DMS53 (cell line): Measurements from ENCODE around the gene CDH2.

Experiments
- DNase-seq: peaks from one replicate; lab custom pipeline; 2025; lab: John Stamatoyannopoulos, UW

The CDH2 gene

DNA sequence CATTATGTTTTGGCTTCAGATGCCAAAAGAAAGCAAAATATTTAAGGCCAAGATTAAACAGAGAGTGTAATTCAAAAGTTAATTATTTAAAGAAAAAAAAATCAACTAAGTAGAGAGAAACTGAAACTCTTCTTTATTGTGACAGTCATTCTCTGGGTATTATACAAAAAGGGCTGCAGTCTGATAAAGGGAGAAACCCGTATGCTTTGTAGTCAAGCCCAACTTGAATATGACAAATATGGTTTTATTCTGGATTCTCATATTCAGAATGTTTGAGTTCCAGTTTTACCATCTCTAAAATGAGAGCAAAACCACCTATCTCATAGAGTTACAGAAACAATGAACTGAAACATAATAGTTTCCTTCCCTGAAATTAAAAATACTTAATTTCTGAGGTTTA, 8.2 kb downstream of the CDH2 start:
- DNase-seq: no peak

DNA sequence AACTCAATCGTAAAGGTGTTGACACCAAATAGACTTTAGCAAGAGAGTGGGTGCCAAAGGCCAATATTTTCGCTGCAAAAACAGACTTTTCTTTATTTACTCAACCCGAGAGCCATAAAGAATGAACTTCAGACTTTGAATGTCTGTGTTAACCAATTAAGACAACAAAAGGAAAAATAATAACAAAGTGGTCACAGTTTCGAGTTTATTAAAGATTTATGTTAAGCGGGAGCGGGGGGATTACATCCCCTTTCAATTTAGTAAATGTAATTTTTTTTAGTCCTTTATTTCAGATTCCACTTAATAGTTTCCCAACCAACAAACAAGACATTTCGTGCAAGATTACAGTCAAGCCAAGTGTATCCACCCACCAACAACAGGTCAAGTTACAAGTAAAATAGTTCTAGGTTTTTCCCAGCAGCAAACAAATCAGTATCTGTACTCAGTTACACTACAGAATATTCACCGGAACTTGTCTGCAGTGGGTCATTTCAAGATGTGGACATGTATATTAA, 9.0 kb downstream of the CDH2 start:
- DNase-seq: no peak

DNA sequence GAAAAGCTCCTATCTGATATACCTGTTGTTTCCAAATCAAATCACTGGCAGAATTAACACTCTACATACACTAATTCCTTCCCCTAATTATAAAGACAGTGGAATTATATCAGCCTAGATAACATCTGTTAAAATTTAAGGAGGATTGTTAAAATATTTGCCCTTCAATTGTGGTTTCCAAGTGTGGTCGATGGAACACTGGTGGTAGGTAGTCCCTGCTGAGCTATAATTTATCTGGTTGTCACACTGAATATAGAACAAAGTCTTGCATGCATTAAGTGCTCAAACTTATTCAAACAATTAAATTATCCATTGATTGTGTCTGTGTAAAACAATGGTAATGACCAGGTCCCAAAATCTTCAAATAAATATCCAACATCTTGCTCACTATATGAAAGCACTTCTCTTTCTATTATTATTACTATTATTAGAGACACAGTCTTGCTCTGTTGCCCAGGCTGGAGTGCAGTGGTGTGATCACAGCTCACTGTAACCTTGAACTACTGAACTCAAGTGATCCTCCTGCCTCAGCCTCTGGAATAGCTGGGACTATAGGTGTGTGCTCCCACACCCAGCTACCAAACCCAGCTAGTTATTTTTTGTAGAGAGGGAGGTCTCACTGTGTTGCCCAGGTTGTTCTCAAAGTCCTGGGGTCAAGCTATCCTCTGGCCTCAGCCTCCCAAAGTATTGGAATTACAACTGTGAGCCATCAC, 12.0 kb downstream of the CDH2 start:
- DNase-seq: no peak

DNA sequence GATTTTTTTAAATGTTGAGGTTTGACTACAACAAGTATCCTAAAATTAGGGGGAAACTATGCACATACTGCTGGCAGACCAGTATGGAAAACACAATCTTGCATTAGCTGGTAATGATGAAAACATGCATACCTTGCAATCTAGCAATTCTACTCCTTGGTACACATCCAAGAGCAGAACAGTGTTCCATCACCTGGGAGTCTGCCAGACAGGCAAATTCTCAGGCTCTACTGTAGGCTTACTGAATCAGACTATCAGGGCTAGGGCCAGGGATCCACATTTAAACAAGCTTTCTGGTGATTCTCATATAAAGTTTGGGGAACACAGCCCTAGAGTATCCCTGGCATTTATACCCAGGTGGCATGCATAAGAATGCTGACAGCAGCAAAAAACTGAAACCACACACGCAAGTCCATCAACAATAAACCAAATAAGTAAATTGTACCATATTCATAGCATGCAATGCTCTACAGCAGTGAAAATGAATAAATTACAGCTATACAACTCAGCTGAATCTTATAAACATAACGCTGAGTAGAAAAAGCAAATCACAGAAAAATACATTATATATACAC, 13.6 kb downstream of the CDH2 start:
- DNase-seq: no peak

DNA sequence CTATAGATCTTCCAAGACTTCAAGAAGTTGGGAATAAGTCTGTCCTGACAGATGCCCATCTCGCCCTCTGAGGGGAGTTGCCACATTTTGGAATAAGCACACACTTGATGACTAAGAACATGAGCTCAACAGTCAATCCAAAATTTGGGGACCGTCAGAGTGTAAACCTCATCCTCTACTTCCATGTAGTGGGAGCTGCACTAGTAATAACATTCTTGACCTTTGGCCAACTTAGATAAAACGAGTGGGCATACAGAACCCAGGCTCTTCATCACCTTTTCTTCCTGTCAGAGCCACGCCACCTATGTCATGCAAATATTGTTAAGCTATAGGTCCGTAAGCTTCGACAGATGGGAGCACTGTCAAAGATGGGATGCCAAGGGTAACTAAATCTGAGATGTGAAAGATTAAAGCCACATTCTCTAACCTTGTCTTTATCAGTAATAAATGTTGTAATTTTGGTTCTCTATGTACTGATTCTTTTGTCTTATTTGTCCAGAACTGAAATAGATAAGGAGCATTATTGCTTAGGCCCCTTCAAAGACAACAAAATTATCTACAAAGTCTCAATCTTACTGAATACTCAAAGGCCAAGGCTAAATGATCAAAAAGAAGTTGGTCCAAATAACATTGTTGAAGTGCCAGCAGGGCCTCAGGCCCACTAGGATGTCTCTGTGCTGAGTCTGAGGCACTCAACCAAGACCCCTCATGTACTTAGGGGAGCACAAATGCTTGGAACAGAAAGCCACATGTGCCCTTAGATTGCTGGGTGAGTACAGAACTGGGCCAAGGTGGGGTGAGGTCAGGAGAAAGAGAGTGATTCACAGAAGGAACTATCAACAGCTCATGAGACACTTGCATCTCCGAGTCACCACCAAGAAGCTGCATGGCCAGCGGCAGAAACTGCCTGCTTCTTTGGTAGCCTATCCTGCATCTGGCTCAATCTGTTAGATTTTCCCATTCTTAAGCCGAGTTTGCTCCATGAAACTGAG, 15.0 kb downstream of the CDH2 start:
- DNase-seq: no peak

DNA sequence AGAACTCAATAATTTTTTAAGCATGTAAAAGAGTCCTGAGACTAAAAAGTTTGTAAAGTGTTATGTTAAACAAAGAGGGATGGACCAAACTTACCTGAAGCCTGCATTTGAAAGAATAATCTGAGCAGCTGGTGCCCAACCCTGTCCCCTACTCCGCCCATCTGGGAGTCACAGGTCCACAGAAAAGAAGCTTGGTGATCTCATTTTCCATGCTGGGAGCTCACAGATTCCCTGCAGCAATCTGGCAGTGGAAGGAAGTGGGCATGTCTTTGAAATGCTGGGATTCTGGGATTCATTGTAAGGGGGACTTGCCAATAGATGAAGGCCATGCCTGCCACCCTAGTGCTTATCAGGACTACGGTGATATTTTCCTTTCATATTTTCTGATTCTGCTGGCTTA, 17.9 kb downstream of the CDH2 start:
- DNase-seq: no peak

DNA sequence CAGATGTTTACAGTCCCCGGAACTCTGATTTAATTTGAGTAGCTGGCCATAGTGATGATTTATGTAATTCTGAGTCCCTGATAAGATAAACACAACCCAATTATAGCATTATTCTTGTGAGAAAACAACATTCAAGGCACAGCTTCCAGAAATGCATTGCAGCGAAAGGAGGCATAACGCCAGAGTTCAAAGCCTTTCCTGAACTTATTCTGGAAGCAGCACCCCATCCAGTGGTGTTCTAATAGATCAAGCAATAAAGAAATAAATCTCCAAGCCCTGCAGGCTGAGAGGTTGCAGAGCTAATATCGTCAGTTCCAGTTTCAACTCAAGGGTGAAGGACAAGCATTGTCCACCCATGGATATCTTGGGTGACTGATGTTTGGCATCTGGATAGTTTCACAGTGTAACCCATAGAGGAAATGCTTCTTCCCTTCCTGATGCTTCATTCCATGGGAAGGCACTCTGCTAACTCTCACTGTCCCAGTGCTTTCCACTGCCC, 18.8 kb downstream of the CDH2 start:
- no peak for DNase-seq

DNA sequence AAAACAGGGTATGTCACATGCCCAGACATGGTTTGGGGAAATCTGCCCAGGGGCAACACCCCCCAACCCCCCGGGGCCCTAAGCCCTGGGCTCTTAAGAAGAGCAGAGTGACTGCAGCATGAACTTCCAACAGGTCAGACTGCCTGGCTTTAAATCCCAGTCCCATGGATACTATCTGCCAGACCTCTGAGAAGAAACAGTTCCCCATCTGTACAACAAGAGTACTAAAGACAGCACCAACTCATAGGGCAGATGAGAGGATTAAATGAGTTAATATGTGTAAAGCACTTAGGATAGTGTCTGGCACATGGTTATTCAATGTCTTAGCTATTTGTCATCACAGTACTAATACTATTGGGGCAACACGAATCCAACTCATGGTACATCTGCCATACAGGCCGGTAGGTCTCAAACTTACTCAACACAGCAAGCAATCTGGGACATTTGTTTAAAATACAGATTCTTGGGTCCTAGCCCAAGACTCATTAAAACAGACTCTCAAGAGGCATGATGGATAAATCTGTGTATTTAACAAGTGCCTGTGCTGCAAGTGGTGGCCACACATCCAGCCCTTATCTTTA, 23.4 kb downstream of the CDH2 start:
- DNase-seq: no peak

DNA sequence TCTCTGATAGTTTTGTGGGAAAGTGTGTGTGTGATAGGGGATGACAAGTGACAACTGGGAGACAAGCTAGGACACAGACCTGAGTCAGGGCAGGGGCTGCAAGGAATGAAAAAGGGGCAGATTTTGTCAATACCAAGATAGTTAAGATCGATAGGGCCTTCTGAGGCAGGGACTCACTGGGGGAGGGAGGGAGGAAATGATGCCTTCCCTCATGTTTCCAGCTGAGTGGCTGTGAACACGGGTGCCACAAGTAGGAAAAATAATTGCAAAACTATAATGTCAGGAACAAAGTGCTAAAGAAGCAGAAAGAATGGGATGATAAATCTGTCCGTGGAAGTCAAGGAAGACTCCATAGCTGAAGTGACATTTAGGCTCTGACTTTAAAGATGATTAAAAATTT, 24.2 kb downstream of the CDH2 start:
- no peak for DNase-seq

DNA sequence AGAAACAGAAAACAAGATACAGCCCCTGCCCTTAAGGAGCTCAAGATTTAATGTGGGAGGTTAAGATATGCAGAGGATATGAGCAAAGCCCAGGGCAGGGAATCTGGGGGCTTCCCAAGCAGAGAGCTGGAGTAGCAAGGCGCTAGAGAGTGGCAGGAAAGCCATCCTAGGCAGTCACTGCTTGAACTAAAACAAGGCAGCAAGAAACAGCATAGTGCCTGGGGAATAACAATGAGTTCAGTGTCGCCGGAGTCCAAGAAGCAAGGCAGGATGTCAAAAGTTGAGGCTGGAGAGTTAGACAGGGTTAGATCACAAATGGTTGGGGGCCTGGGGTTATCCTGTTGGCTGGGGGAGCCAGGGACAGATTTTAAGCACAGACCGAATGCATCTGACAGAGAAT, 24.6 kb downstream of the CDH2 start:
- no peak for DNase-seq

DNA sequence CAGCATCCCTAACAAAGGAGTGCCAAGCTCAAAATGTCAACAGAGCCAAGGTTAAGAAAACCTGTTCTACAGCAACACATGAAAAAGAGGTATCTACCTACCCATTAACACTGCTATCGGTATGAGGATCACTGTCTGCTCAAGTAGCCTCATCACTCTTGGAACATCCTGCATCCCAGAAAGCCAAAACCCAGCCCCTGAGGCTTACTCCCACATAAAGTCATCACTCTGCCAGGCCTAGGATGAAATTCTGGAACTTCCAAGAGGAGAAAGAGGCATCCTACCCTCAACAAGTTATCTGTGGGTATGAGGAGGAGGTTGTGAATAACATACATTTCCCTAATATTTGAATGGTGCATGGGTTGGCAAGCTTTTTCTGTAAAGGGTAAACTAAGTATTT, 25.5 kb downstream of the CDH2 start:
- no peak for DNase-seq

DNA sequence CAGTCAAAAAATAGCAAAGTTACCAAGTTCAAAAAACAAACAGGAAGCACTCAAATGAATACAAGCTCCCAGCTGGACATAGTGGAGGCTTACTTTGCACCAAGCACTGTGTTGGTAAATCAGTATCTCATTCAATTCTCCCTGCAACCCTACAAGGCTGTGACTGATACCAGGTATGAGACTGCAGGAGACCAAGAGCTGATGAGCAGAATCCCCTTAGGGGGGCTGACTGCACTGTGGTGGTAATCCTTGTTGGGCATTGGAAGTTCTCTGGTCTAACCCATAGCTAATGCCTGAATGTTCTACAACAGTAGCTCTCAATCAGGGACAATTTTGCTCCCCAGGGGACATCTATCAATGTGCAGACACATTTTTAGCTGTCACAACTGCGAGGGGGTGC, 26.0 kb downstream of the CDH2 start:
- DNase-seq: no peak

DNA sequence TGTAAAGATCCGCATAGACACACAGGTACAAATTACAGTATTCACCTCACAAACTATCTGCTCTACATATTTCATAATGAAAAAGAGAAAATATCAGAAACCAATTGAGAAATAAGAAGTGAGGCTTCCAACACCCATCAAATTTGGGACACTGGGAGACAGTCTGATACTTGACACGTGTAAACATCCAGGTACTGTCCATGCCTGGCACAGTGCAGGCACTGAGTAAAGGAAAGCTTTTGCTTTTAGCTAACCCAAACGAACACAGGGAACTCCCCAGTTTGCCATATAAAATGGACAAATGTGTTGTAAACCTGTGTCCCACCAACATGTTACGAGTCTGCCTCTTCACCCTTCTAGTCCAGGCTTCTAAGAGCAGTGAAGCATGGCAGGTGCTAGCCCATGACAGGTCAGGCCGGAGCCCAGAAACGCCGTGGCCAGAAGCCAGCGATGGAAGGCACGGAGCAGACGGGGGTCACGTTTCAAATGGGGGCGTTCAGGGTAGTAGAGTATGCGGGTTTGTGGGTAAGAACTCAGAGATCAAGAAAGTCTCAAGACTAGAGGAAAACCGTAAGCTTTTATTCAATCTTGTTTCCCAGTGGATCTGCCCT, 27.0 kb downstream of the CDH2 start:
- no peak for DNase-seq

DNA sequence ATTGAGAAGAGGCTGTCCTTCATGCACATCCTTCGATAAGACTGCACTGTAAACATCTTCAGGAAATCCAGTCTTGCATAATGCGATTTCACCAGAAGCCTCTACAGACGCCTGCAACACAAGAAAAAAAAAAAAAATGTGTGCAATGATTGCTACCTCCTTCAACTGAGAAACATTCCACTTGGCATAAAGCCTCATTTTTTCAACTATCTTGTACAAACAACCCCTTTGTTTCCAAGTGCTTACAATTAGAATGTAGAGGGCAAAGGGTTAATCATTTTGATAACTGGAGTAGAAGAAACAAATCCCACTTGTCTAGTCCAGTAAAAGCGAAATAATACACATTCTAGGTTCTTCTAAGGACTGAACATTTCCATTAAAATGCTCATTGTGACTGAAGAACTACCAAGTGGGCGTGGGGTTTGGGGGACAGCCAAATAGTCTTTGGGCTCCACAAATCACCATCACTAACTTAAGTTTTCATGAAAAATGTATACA, 29.2 kb downstream of the CDH2 start:
- DNase-seq: no peak

DNA sequence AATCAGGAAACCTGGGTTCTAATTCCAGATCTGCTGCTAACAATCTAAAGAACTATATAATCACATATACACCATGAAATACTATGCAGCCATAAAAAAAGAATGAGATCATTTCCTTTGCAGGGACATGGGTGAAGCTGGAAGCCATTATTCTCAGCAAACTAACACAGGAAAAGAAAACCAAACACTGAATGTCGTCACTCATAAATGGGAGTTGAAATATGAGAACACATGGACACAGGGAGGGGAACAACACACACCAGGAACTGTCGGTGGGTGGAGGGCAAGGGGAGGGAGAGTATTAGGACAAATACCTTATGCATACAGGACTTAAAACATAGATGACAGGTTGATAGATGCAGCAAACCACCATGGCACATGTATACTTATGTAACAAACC, 33.2 kb downstream of the CDH2 start:
- no peak for DNase-seq

DNA sequence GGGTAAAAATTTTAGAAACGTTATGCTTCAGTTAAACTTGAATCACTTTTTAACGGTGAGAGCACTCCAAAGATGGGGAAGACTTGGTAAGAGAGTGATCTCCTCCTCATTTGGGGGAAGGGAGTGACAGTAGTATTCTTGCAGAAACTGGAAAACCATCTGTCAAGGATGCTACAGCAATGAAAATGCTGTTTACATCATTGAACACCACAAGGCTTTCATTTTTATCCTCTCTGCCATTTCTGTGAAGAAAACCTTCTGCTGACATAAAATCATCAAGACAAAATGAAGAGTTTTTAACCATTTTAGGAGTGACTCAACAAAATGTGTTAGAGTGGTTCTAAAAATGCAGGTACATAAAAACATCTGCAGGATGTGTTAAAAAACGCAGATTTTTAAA, 38.1 kb downstream of the CDH2 start:
- DNase-seq: no peak

DNA sequence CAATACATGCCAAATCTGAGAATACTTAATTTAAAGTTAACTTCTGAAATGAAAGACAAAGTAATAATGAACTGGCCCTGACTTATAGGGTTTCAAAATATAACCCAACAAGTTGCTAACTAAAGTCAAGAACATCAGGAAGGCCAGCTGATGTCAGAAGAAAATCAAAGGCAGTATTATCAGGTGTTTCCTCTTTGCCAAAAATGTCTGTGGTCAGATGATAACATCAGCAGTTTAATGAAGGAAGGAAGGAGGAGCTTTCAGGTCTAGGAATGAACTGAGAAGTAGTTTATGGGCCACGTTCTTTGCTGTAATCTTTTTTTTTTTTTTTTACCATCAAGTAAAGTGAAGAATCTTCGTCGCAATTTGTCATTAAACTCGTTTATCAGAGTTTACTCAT, 40.9 kb downstream of the CDH2 start:
- no peak for DNase-seq

DNA sequence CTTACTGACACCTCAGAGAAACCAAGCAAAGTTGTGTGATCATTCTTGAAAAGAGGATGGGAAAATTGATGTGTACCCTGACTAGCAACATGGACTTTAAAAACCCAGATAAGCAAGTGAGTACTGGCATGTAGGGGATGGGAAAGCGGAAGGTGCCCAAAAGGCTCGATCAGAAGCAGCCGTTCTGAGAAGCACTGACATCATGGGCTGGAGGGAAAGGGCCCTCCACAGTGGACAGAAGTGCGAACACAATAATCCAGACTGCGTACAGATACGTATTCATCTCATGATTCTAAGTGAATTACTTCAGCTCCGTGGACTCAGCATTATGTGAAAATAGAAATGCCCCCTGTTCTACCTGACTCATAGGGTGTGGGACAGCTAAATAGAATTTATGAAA, 42.2 kb downstream of the CDH2 start:
- no peak for DNase-seq

DNA sequence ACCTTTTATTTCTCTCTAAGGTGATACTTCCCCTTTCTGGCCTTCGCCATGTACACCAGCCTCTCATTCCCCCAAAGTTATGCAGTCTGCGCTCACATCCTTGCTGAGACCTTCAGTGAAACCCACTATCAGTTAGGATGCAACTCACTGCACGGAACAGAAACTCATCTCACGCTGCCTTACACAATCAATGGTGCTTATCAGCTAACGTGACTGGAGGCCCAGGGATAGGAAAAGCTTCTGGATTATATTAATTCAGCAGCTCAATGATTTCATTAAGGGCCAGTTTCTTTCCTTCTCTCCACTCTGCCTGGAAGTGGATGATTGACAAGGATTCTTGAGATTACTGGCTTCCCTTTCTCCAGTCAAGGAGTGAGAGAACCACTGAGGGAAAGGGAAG, 44.8 kb downstream of the CDH2 start:
- no peak for DNase-seq

DNA sequence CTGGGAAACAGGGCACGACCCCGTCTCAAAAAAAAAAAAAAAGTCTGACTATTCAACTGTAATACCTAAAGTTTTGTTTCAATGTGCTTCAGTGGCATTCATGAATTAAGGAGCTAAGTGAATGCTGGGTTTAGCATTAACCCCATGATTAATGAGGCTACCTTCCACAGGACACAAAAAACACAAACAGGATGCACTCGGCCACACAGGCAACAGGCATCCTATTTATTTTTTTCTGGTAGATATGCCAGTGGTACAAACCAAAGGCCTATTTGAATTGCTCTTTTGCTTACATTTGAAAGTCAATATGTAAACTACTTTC, 48.3 kb downstream of the CDH2 start:
- no peak for DNase-seq

DNA sequence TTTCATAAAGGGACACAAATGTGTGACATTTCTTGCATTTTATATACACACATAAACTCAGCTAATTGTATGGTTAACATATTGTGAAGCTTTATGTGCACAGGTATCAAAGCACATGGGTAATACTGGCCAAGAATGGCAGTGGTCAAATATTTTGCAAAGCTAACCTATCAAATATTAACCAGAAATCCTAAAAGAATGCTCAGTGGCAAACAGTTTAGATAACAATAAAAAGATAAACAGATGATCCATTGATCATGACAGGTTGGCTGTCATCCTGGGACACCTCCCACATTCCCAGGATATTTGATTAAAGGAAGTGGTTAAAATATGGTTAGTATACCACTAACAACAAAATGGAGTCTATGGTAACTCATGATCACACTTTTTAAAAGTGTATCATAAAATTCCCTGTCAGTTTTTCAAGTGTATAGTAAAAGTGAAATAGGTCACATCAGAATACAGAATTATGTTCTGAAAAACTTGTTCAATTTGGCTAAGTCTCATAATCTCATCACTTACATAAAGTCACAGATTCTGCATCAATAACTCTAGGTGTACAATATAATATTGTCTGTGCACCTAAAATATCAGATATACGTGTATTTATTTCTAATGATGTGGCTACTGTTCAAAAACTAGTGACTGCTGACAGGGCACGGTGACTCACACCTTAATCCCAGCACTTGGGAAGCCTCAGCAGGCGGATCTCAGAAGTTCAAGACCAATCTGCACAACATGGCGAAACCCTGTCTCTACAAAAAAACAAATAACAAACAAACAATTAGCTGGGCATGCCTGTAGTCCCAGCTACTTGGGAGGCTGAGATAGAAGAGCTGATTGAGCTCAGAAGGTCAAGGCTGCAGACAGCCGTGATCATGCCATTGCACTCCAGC, 48.9 kb downstream of the CDH2 start:
- DNase-seq: peak; percentile 33
